Measurements from ENCODE around the gene FLT3. TPM values are rescaled to one million over a fixed set of nuclear protein-coding genes. Genes with fewer than 3 reads are reported as not detected.

Gene FLT3
- total RNA-seq, 1 donor from 2014 or later, result not detected

GRCh38 chr13:28045861-28046260 is 54.5 kb downstream of the FLT3 start:
- intact Hi-C loops (cut with DNase I), result no loop called here
- no peaks in the 10 kb centered on the region for H3K9me3 ChIP-seq
- no peak for DNase-seq (ENCODE audit: extremely low spot score in 2 of 2)

GRCh38 chr13:28044608-28045007 is 55.8 kb downstream of the FLT3 start:
- intact Hi-C loops (cut with DNase I), result no loop called here
- no peak for TF ChIP-seq POLR2AphosphoS5 (IDR thresholded peaks at IDR 0.05; ENCODE audit: insufficient read depth in 1 of 2, low read depth in 1 of 2)

More at GRCh38 chr13:28045861-28046260, 54.5 kb downstream of the FLT3 start:
- Histone ChIP-seq H3K4me1 (no peaks in the 10 kb centered on the region), H3K27ac (no peak overlapping the region), H3K27me3 (no peaks in the 10 kb centered on the region), H3K4me3 (no peak overlapping the region), H3K36me3 (no peaks in the 10 kb centered on the region)
- TF ChIP-seq CTCF (IDR thresholded peaks at IDR 0.05) (no peak), POLR2AphosphoS5 (IDR thresholded peaks at IDR 0.05; ENCODE audit: insufficient read depth in 1 of 2, low read depth in 1 of 2) (no peak), POLR2A (IDR thresholded peaks at IDR 0.05) (no peak)

GRCh38 chr13:28043224-28043623 is 57.2 kb downstream of the FLT3 start:
- intact Hi-C loops (cut with DNase I), result no loop called here

More at GRCh38 chr13:28044608-28045007, 55.8 kb downstream of the FLT3 start:
- no peaks in the 10 kb centered on the region for H3K36me3 ChIP-seq
- H3K27ac ChIP-seq, result no peak overlapping the region
- H3K4me3 ChIP-seq, result no peak overlapping the region
- H3K9me3 ChIP-seq, result no peaks in the 10 kb centered on the region
- H3K27me3 ChIP-seq, result no peaks in the 10 kb centered on the region
- H3K4me1 ChIP-seq, result no peaks in the 10 kb centered on the region
- no peak for DNase-seq (ENCODE audit: extremely low spot score in 2 of 2)

GRCh38 chr13:28041501-28041900 is 58.9 kb downstream of the FLT3 start:
- intact Hi-C loops (cut with DNase I), result no loop called here
- H3K36me3 ChIP-seq, result no peaks in the 10 kb centered on the region
- no peaks in the 10 kb centered on the region for H3K9me3 ChIP-seq
- no peak overlapping the region for H3K27ac ChIP-seq
- no peaks in the 10 kb centered on the region for H3K4me1 ChIP-seq
- TF ChIP-seq POLR2AphosphoS5 (IDR thresholded peaks at IDR 0.05; ENCODE audit: insufficient read depth in 1 of 2, low read depth in 1 of 2) (no peak), CTCF (IDR thresholded peaks at IDR 0.05) (no peak), POLR2A (IDR thresholded peaks at IDR 0.05) (no peak)
- no peaks in the 10 kb centered on the region for H3K27me3 ChIP-seq
- H3K4me3 ChIP-seq, result no peak overlapping the region
- no peak for DNase-seq (ENCODE audit: extremely low spot score in 2 of 2)

More at GRCh38 chr13:28043224-28043623, 57.2 kb downstream of the FLT3 start:
- DNase-seq (ENCODE audit: extremely low spot score in 2 of 2), result no peak
- no peak overlapping the region for H3K27ac ChIP-seq
- H3K36me3 ChIP-seq, result no peaks in the 10 kb centered on the region
- H3K9me3 ChIP-seq, result no peaks in the 10 kb centered on the region
- H3K27me3 ChIP-seq, result no peaks in the 10 kb centered on the region
- H3K4me3 ChIP-seq, result no peak overlapping the region
- TF ChIP-seq POLR2A (IDR thresholded peaks at IDR 0.05) (no peak), CTCF (IDR thresholded peaks at IDR 0.05) (no peak), POLR2AphosphoS5 (IDR thresholded peaks at IDR 0.05; ENCODE audit: insufficient read depth in 1 of 2, low read depth in 1 of 2) (no peak)
- no peaks in the 10 kb centered on the region for H3K4me1 ChIP-seq

GRCh38 chr13:28041031-28041461 is 59.3 kb downstream of the FLT3 start:
- intact Hi-C loops (cut with DNase I), result no loop called here
- Histone ChIP-seq H3K4me1 (no peaks in the 10 kb centered on the region), H3K27me3 (no peaks in the 10 kb centered on the region), H3K27ac (no peak overlapping the region), H3K36me3 (no peaks in the 10 kb centered on the region), H3K4me3 (no peak overlapping the region), H3K9me3 (no peaks in the 10 kb centered on the region)
- no peak for DNase-seq (ENCODE audit: extremely low spot score in 2 of 2)
- TF ChIP-seq POLR2A (IDR thresholded peaks at IDR 0.05) (no peak), CTCF (IDR thresholded peaks at IDR 0.05) (no peak), POLR2AphosphoS5 (IDR thresholded peaks at IDR 0.05; ENCODE audit: insufficient read depth in 1 of 2, low read depth in 1 of 2) (no peak)
